ENCODE data around the gene NKX1-1. TPM values are rescaled to one million over a fixed set of nuclear protein-coding genes. Genes with fewer than 3 reads are reported as not detected.
"Not testable (repeated sequence)": the region's sequence is repeated elsewhere in the genome, so short reads cannot be mapped to it uniquely, and the experiment has no call there.

Gene NKX1-1
- polyA plus RNA-seq, 4 donors: not detected

- Histone ChIP-seq H3K4me3 (ENCODE audit: low read depth in 1 of 3, low read length in 3 of 3) (no peak overlapping the region), H3K4me1 (ENCODE audit: control insufficient read depth in 3 of 3, insufficient read depth in 2 of 3, low read depth in 1 of 3, low read length in 2 of 3) (no peaks in the 10 kb centered on the region), H3K36me3 (ENCODE audit: control insufficient read depth in 3 of 3, insufficient read depth in 2 of 3, low read depth in 1 of 3, low read length in 3 of 3) (peaks cover 0 to 11% (median 0%) of the 10 kb centered on the region in 3 donors), H3K9me3 (ENCODE audit: control insufficient read depth in 2 of 2, insufficient read depth in 1 of 2, low read depth in 1 of 2, low read length in 1 of 2) (peaks cover 5 to 38% of the 10 kb centered on the region in 2 donors), H3K27ac (ENCODE audit: low read depth in 1 of 3, low read length in 2 of 3) (no peak overlapping the region), H3K27me3 (ENCODE audit: control insufficient read depth in 3 of 3, insufficient read depth in 3 of 3, low read length in 3 of 3) (peaks cover 14 to 35% (median 19%) of the 10 kb centered on the region in 3 donors)
- DNase-seq (no peak), FAIRE-seq (no peak)
- WGBS, 3 donors: 88 to 91% (median 89%) methylated on average over 19 to 22 of the region's 22 CpGs
These were observed 7.3 kb downstream of the NKX1-1 start for GRCh38 chr4:1398681-1399507.

DNA sequence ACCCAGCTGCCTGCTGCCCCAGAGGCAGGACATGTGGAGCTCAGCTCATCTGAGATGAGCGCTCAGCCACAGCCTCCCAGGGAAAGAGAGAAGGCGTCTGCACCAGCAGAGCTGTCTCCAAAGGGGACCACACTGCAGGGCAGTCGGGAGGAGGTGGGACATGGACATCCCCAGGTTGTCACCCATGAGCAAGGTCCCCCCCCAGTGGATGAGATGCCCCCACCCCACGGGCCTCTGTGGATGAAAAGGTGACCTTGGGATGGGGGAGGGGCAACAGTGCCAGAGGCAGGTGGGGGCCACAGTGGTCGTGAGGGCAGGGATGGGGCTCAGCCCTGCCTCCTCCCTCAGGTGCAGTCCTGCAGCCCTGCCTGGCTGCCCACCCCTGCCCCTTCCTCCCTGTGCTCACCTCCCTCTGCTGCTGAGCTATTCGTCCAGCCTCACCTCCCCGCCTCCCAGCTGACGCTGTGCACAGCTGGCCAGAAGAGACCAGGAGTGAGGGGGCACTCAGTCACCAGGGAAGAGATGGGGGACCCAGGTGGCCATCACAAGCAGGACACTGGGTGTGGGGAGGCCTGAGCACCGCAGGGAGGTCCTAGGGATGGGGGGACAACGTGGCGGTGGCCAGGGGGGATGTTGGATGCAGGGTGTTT is 9.3 kb downstream of the NKX1-1 start:
- DNase-seq: no peak
- Histone ChIP-seq H3K27ac (ENCODE audit: low read depth in 1 of 3, low read length in 2 of 3) (no peak overlapping the region), H3K9me3 (ENCODE audit: control insufficient read depth in 2 of 2, insufficient read depth in 1 of 2, low read depth in 1 of 2, low read length in 1 of 2) (peaks cover 5 to 40% of the 10 kb centered on the region in 2 donors), H3K4me1 (ENCODE audit: control insufficient read depth in 3 of 3, insufficient read depth in 2 of 3, low read depth in 1 of 3, low read length in 2 of 3) (no peaks in the 10 kb centered on the region), H3K36me3 (ENCODE audit: control insufficient read depth in 3 of 3, insufficient read depth in 2 of 3, low read depth in 1 of 3, low read length in 3 of 3) (peaks cover 0 to 16% (median 8%) of the 10 kb centered on the region in 3 donors), H3K27me3 (ENCODE audit: control insufficient read depth in 3 of 3, insufficient read depth in 3 of 3, low read length in 3 of 3) (peaks cover 7 to 24% (median 7%) of the 10 kb centered on the region in 3 donors), H3K4me3 (ENCODE audit: low read depth in 1 of 3, low read length in 3 of 3) (no peak overlapping the region)
- FAIRE-seq: no peak
- 95 to 98% (median 96%) methylated on average over 11 of the region's 11 CpGs for WGBS, 3 donors

DNA sequence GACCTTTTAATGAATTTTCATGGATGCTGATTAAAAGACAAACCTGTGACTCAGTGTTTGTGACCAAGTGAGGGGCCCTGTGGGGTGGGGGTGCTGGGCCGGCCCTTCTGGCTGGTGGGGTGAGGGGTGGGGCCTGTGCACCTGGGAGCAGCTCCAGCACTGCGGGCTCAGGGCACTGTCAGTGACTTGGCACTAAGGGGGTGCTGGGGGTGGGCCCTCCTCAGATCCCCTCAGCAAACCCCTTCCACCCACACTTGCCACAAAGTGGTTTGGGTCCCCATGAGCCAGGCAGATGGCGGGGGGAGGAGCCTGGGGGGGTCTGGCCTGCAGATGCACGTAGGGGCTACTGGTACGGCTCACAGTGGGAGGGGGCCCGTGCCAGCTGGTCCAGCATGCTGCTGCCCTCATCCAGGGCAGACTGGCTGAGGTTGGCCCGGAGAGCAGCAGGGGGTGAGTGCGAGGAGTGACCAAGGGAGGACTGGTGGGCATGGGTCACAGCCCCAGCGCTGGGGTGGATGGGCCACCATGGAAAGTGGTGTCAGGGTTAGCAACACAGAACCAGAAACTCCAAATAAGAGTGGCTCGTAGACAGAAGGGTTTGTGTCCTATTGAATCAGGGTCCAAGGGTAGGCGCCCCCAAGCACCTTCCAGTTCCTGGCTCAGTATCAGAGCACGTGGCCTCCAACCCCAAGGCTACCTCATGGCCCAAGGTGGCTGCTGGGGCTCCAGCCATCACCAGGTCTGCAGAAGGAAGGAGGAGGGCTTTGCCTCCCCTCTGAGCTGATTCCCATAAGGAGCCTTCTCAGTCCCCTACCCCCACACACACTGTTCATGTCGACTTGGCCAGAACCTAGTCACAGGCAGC is 10.1 kb downstream of the NKX1-1 start:
- Histone ChIP-seq H3K36me3 (ENCODE audit: control insufficient read depth in 3 of 3, insufficient read depth in 2 of 3, low read depth in 1 of 3, low read length in 3 of 3) (peaks cover 0 to 16% (median 8%) of the 10 kb centered on the region in 3 donors), H3K4me3 (ENCODE audit: low read depth in 1 of 3, low read length in 3 of 3) (no peak overlapping the region), H3K27me3 (ENCODE audit: control insufficient read depth in 3 of 3, insufficient read depth in 3 of 3, low read length in 3 of 3) (peaks cover 0 to 16% (median 7%) of the 10 kb centered on the region in 3 donors), H3K9me3 (ENCODE audit: control insufficient read depth in 2 of 2, insufficient read depth in 1 of 2, low read depth in 1 of 2, low read length in 1 of 2) (peaks cover 5 to 40% of the 10 kb centered on the region in 2 donors), H3K4me1 (ENCODE audit: control insufficient read depth in 3 of 3, insufficient read depth in 2 of 3, low read depth in 1 of 3, low read length in 2 of 3) (no peaks in the 10 kb centered on the region), H3K27ac (ENCODE audit: low read depth in 1 of 3, low read length in 2 of 3) (no peak overlapping the region)
- 80 to 92% (median 87%) methylated on average over 12 to 13 of the region's 13 CpGs for WGBS, 3 donors
- FAIRE-seq (no peak), DNase-seq (no peak)

- 97 to 98% (median 98%) methylated on average over 25 to 26 of the region's 26 CpGs for WGBS, 3 donors
- not testable (repeated sequence) for DNase-seq; H3K27ac ChIP-seq (ENCODE audit: low read depth in 1 of 3, low read length in 2 of 3); H3K4me1 ChIP-seq (ENCODE audit: control insufficient read depth in 3 of 3, insufficient read depth in 2 of 3, low read depth in 1 of 3, low read length in 2 of 3); H3K4me3 ChIP-seq (ENCODE audit: low read depth in 1 of 3, low read length in 3 of 3); H3K27me3 ChIP-seq (ENCODE audit: control insufficient read depth in 3 of 3, insufficient read depth in 3 of 3, low read length in 3 of 3); FAIRE-seq
- Histone ChIP-seq H3K9me3 (ENCODE audit: control insufficient read depth in 2 of 2, insufficient read depth in 1 of 2, low read depth in 1 of 2, low read length in 1 of 2) (peaks cover 5 to 40% of the 10 kb centered on the region in 2 donors), H3K36me3 (ENCODE audit: control insufficient read depth in 3 of 3, insufficient read depth in 2 of 3, low read depth in 1 of 3, low read length in 3 of 3) (peaks cover 0 to 16% (median 8%) of the 10 kb centered on the region in 3 donors)
These were observed 10.8 kb downstream of the NKX1-1 start for GRCh38 chr4:1395389-1395820.

- not testable (repeated sequence) for FAIRE-seq; H3K27ac ChIP-seq (ENCODE audit: low read depth in 1 of 3, low read length in 2 of 3); H3K4me3 ChIP-seq (ENCODE audit: low read depth in 1 of 3, low read length in 3 of 3); DNase-seq; H3K27me3 ChIP-seq (ENCODE audit: control insufficient read depth in 3 of 3, insufficient read depth in 3 of 3, low read length in 3 of 3); H3K4me1 ChIP-seq (ENCODE audit: control insufficient read depth in 3 of 3, insufficient read depth in 2 of 3, low read depth in 1 of 3, low read length in 2 of 3)
- WGBS, 3 donors: 94 to 96% (median 95%) methylated on average over 45 to 58 of the region's 63 CpGs
- peaks cover 5 to 40% of the 10 kb centered on the region in 2 donors for H3K9me3 ChIP-seq (ENCODE audit: control insufficient read depth in 2 of 2, insufficient read depth in 1 of 2, low read depth in 1 of 2, low read length in 1 of 2)
- H3K36me3 ChIP-seq (ENCODE audit: control insufficient read depth in 3 of 3, insufficient read depth in 2 of 3, low read depth in 1 of 3, low read length in 3 of 3): peaks cover 0 to 16% (median 8%) of the 10 kb centered on the region in 3 donors
These were observed 11.5 kb downstream of the NKX1-1 start for GRCh38 chr4:1394554-1395388.

DNA sequence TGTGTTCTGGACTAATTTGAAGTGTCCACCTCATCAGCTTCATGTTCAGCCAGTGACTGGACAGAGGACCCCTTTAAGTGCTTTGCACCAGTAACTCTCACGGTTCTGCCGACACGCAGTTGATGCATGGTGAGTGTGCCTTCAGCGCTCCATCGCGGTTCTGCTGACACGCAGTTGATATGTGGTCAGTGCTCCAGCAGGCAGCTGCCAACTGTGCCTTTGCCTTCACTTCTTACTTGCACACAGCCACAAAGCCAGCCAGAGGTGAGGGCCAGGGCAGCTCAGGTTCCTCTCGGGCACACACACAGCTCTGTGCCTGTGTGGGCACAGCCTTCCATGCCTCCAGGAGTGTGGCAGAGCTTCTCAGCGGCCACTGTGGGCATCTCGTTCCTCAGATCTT is 12.4 kb downstream of the NKX1-1 start:
- Histone ChIP-seq H3K27me3 (ENCODE audit: control insufficient read depth in 3 of 3, insufficient read depth in 3 of 3, low read length in 3 of 3) (no peaks in the 10 kb centered on the region), H3K27ac (ENCODE audit: low read depth in 1 of 3, low read length in 2 of 3) (no peak overlapping the region), H3K9me3 (ENCODE audit: control insufficient read depth in 2 of 2, insufficient read depth in 1 of 2, low read depth in 1 of 2, low read length in 1 of 2) (peaks cover 5 to 39% of the 10 kb centered on the region in 2 donors), H3K4me1 (ENCODE audit: control insufficient read depth in 3 of 3, insufficient read depth in 2 of 3, low read depth in 1 of 3, low read length in 2 of 3) (no peaks in the 10 kb centered on the region), H3K36me3 (ENCODE audit: control insufficient read depth in 3 of 3, insufficient read depth in 2 of 3, low read depth in 1 of 3, low read length in 3 of 3) (peaks cover 0 to 16% (median 8%) of the 10 kb centered on the region in 3 donors), H3K4me3 (ENCODE audit: low read depth in 1 of 3, low read length in 3 of 3) (no peak overlapping the region)
- 97 to 99% (median 98%) methylated on average over 10 of the region's 10 CpGs for WGBS, 3 donors
- FAIRE-seq: no peak
- DNase-seq: no peak

- FAIRE-seq: not testable (repeated sequence)
- whole genome bisulfite sequencing, 3 donors: 94 to 97% (median 96%) methylated on average over 5 of the region's 5 CpGs
These were observed 12.9 kb downstream of the NKX1-1 start for GRCh38 chr4:1393363-1393762.

More at GRCh38 chr4:1393363-1393762, 12.9 kb downstream of the NKX1-1 start:
- peaks cover 3 to 34% of the 10 kb centered on the region in 2 donors for H3K9me3 ChIP-seq (ENCODE audit: control insufficient read depth in 2 of 2, insufficient read depth in 1 of 2, low read depth in 1 of 2, low read length in 1 of 2)
- H3K27me3 ChIP-seq (ENCODE audit: control insufficient read depth in 3 of 3, insufficient read depth in 3 of 3, low read length in 3 of 3); H3K4me3 ChIP-seq (ENCODE audit: low read depth in 1 of 3, low read length in 3 of 3); H3K4me1 ChIP-seq (ENCODE audit: control insufficient read depth in 3 of 3, insufficient read depth in 2 of 3, low read depth in 1 of 3, low read length in 2 of 3); DNase-seq; H3K27ac ChIP-seq (ENCODE audit: low read depth in 1 of 3, low read length in 2 of 3): not testable (repeated sequence)
- H3K36me3 ChIP-seq (ENCODE audit: control insufficient read depth in 3 of 3, insufficient read depth in 2 of 3, low read depth in 1 of 3, low read length in 3 of 3): peaks cover 0 to 16% (median 8%) of the 10 kb centered on the region in 3 donors

Measured in small intestine (tissue), 7 donors.